ENCODE results near the gene SYTL3.

DNA sequence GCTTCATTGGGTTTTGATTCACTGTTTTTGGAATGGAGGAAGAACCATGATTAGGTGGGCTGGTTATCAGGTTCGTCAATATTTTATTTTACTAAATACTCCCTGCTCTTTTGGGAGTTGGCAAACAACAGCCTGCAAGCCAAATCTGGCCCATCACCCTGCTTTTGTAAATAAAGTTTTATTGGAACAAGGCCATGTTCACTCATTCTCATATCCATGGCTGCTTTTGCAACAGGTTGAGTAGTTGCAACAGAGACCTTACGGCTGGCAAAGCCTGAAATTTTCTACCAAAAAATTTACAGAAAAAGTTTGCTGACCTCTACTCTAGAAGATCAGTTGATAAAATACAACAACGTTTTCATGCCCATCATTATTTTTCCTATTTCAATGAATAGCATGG is 45.1 kb downstream of the SYTL3 start:
- TF ChIP-seq POLR2A (IDR thresholded peaks at IDR 0.05; ENCODE audit: low read length) (no peak), GATA1 (IDR thresholded peaks at IDR 0.05; ENCODE audit: low read depth, low read length) (no peak)
